Immature natural killer cell (primary cell): ENCODE results near the gene WWOX. TPM values are rescaled to one million over a fixed set of nuclear protein-coding genes. Genes with fewer than 3 reads are reported as not detected.
"Not testable (repeated sequence)": the region's sequence is repeated elsewhere in the genome, so short reads cannot be mapped to it uniquely, and the experiment has no call there.

Source experiments
- DNase-seq, 3 donors: peaks; one replicate each; pipeline ENCODE4 v3.0.0; 2022; ENCODE audit warnings: mixed read lengths in 1 of 3
- H3K27ac Mint-ChIP-seq, 6 donors: one replicate each; pipeline ENCODE4 v1.8.0; 2020; ENCODE audit warnings: mixed read lengths in 6 of 6, mild to moderate bottlenecking in 5 of 6, inconsistent platforms in 4 of 6, moderate library complexity in 3 of 6
- H3K27me3 Mint-ChIP-seq, 3 donors: one replicate each; pipeline ENCODE4 v1.8.0; 2020 to 2021; ENCODE audit warnings: low read depth in 3 of 3, mild to moderate bottlenecking in 3 of 3, mixed read lengths in 3 of 3, moderate library complexity in 3 of 3, inconsistent platforms in 1 of 3
- H3K36me3 Mint-ChIP-seq, 3 donors: one replicate each; pipeline ENCODE4 v1.8.0; 2020; ENCODE audit warnings: mixed read lengths in 3 of 3, inconsistent platforms in 2 of 3, mild to moderate bottlenecking in 2 of 3
- H3K4me1 Mint-ChIP-seq, 2 donors: one replicate each; pipeline ENCODE4 v1.8.0; 2020; ENCODE audit warnings: inconsistent platforms in 2 of 2, mild to moderate bottlenecking in 2 of 2, mixed read lengths in 2 of 2, moderate library complexity in 1 of 2
- H3K4me3 Mint-ChIP-seq, 5 donors: one replicate each; pipeline ENCODE4 v1.8.0; 2020; ENCODE audit warnings: mild to moderate bottlenecking in 5 of 5, mixed read lengths in 5 of 5, inconsistent platforms in 3 of 5, moderate library complexity in 3 of 5
- H3K9me3 Mint-ChIP-seq, 6 donors: one replicate each; pipeline ENCODE4 v1.8.0; 2020; ENCODE audit warnings: mild to moderate bottlenecking in 6 of 6, mixed read lengths in 6 of 6, inconsistent platforms in 4 of 6, moderate library complexity in 3 of 6
- polyA plus RNA-seq, 3 donors: library from polyadenylated mRNA; unstranded; fragments of 300-500 nt; fragmentation: Illumina TruSeq; gene quantifications; one replicate each; pipeline ENCODE4 v1.2.3, GENCODE V29; 2021

The WWOX gene
- polyA plus RNA-seq, 3 donors from 2014 or later: 9.0 to 13.9 (median 12.3) TPM

DNA sequence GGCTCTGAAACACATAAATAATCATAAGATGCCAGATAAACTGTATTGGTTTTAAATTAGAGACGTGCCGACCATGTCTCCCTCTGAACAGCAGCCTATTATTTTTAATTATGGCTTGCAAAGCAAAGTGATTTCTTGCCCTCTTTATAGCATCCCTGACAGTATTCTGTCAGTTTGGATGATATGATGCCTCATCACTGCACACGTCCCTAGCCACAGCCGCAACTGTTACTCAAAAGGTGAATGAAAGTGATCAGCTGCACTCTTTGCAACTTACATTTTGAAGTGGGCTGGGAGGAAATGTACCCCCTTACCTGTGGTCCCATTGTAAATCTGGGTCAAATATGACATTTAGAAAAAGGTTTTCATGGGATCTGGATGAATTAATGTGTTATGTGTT lies 1111.2 kb downstream of the WWOX start:
- no peak overlapping the region for H3K4me3 Mint-ChIP-seq
- no peak for DNase-seq
- peaks cover 0 to under 1% (median 0%) of the 10 kb centered on the region in 3 donors for H3K36me3 Mint-ChIP-seq
- no peak overlapping the region for H3K27ac Mint-ChIP-seq
- peaks cover 8 to 24% of the 10 kb centered on the region in 2 donors for H3K4me1 Mint-ChIP-seq
- no peaks in the 10 kb centered on the region for H3K27me3 Mint-ChIP-seq
- no peaks in the 10 kb centered on the region for H3K9me3 Mint-ChIP-seq

DNA sequence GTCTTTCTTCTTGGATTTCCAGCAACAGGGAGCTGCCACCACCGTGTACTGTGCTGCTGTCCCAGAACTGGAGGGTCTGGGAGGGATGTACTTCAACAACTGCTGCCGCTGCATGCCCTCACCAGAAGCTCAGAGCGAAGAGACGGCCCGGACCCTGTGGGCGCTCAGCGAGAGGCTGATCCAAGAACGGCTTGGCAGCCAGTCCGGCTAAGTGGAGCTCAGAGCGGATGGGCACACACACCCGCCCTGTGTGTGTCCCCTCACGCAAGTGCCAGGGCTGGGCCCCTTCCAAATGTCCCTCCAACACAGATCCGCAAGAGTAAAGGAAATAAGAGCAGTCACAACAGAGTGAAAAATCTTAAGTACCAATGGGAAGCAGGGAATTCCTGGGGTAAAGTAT lies 1112.1 kb downstream of the WWOX start:
- no peaks in the 10 kb centered on the region for H3K36me3 Mint-ChIP-seq
- no peaks in the 10 kb centered on the region for H3K9me3 Mint-ChIP-seq
- no peak for DNase-seq
- no peak overlapping the region for H3K27ac Mint-ChIP-seq
- no peak overlapping the region for H3K4me3 Mint-ChIP-seq
- peaks cover 8 to 31% of the 10 kb centered on the region in 2 donors for H3K4me1 Mint-ChIP-seq
- no peaks in the 10 kb centered on the region for H3K27me3 Mint-ChIP-seq

DNA sequence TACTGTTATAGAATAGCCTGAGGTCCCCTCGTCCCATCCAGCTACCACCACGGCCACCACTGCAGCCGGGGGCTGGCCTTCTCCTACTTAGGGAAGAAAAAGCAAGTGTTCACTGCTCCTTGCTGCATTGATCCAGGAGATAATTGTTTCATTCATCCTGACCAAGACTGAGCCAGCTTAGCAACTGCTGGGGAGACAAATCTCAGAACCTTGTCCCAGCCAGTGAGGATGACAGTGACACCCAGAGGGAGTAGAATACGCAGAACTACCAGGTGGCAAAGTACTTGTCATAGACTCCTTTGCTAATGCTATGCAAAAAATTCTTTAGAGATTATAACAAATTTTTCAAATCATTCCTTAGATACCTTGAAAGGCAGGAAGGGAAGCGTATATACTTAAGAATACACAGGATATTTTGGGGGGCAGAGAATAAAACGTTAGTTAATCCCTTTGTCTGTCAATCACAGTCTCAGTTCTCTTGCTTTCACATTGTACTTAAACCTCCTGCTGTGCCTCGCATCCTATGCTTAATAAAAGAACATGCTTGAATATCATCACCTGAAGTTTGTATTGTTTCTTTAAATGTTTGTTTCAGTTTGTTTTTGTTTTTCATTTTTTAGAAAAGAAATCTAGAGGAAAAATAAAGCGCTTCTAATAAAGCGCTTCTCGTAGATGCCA lies 1112.8 kb downstream of the WWOX start:
- H3K4me1 Mint-ChIP-seq: peaks cover 11 to 33% of the 10 kb centered on the region in 2 donors
- no peak for DNase-seq
- no peaks in the 10 kb centered on the region for H3K27me3 Mint-ChIP-seq
- no peak overlapping the region for H3K27ac Mint-ChIP-seq
- no peak overlapping the region for H3K4me3 Mint-ChIP-seq
- no peaks in the 10 kb centered on the region for H3K36me3 Mint-ChIP-seq
- no peaks in the 10 kb centered on the region for H3K9me3 Mint-ChIP-seq

DNA sequence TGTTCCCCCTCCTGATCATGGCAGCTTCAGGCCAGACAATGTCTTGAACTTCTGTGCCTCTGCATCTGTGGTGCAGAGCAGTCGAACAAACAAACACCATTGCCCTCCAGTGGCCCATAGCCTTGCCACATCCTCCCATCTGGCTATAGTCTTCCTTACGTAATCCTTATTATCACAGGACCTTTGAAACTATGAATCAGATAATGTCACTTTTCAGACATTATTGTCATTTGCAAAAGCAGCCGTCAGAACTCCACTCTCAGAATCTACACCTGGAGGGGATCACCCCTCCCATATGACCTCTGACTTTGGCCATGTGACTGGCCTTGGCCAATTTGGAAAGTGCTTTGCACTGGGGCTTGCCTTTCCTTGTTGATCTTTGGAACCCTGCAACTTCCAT lies 1113.8 kb downstream of the WWOX start:
- H3K27ac Mint-ChIP-seq: peak overlapping the region in 1 of 6 donors; percentile 4
- no peak overlapping the region for H3K4me3 Mint-ChIP-seq
- H3K4me1 Mint-ChIP-seq: peaks cover 20 to 43% of the 10 kb centered on the region in 2 donors
- no peaks in the 10 kb centered on the region for H3K36me3 Mint-ChIP-seq
- H3K9me3 Mint-ChIP-seq: no peaks in the 10 kb centered on the region
- DNase-seq: peak; percentile 25 to 40 (median 31)
- peaks cover 0 to 3% (median 3%) of the 10 kb centered on the region in 3 donors for H3K27me3 Mint-ChIP-seq

DNA sequence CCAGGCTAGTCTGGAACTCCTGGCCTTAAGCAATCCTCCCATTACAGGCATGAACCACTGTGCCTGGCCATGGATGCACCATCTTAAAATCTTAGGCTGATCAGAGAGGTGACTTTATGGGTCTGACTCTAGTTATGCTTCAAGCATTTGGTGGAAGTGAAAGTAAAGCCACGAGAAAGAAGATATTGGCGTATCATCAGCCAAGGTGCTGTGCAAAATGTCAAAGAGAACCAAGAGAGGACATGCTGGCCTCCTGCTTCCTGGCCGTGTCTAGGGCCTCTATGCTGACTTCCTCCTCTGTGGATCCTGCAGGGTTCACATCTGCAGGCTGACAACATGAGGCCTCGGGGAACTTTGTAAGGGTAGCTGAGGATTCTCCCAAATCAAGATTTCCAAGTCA lies 1115.8 kb downstream of the WWOX start:
- no peak overlapping the region for H3K4me3 Mint-ChIP-seq
- H3K4me1 Mint-ChIP-seq: peaks cover 34 to 59% of the 10 kb centered on the region in 2 donors
- no peaks in the 10 kb centered on the region for H3K9me3 Mint-ChIP-seq
- H3K36me3 Mint-ChIP-seq: no peaks in the 10 kb centered on the region
- no peak for DNase-seq
- peak overlapping the region in 1 of 6 donors; percentile 50 for H3K27ac Mint-ChIP-seq
- peaks cover 0 to 6% (median 3%) of the 10 kb centered on the region in 3 donors for H3K27me3 Mint-ChIP-seq

DNA sequence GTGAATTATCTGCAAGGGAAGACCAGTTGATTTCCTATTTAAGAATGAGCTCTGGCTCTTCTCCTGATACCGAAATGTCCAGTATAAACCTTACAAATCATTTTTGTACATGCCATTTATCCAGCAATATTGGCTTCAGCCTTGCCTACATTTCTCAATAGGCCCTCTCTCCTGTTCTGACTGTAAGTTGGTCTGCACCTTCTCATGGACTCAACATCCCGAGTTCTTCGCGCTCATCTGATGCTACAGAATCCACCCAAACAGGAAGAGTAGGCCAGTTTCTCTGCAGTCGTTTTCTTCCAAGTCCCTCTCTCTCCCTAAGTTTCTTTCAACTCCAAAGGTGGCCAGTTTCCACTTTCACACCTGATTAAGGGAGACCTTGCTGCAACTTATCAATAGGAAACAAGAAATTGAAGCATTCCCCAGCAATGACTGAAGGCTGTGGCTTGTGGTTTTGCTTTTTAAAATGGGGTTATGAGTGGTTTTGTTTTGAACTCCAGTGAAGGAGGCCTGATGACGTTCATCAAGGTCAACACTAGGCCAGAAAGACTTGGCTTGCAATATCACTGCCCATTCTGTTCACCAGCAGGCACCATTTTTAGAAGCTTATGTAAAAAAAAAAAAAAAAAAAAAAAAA lies 1118.0 kb downstream of the WWOX start:
- Mint-ChIP-seq H3K9me3 (no peaks in the 10 kb centered on the region), H3K36me3 (no peaks in the 10 kb centered on the region), H3K4me1 (peaks cover 34 to 57% of the 10 kb centered on the region in 2 donors), H3K27ac (peak overlapping the region; percentile 25 to 82 (median 54)), H3K27me3 (peaks cover 0 to 6% (median 3%) of the 10 kb centered on the region in 3 donors), H3K4me3 (peak overlapping the region in 1 of 5 donors; percentile 48)
- DNase-seq: peak; percentile 54 to 60 (median 55)

DNA sequence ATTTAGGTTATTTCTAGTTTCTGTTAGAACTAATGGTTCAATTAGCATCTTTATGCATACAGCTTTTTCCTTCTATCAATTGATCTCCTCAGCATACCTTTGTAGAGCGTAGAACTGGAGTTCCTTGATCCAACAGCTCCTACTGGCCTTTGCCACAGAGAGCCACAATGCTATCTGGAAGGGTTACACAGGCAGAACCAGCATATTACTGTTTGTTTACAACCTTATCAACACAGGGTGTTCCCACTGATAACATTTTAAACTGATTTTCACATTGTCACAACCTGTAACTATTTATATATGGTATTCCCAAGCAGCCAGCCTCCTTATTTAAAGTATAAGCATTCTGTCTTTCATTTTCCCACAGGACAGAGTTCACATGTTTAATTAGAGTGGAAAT lies 1118.9 kb downstream of the WWOX start:
- Mint-ChIP-seq H3K4me1 (peaks cover 27 to 49% of the 10 kb centered on the region in 2 donors), H3K27ac (peak overlapping the region in 4 of 6 donors; percentile 17 to 88 (median 46)), H3K27me3 (peaks cover 2 to 8% (median 3%) of the 10 kb centered on the region in 3 donors), H3K4me3 (peak overlapping the region in 4 of 5 donors; percentile 5 to 48 (median 14)), H3K36me3 (no peaks in the 10 kb centered on the region), H3K9me3 (no peaks in the 10 kb centered on the region)
- DNase-seq: no peak

DNA sequence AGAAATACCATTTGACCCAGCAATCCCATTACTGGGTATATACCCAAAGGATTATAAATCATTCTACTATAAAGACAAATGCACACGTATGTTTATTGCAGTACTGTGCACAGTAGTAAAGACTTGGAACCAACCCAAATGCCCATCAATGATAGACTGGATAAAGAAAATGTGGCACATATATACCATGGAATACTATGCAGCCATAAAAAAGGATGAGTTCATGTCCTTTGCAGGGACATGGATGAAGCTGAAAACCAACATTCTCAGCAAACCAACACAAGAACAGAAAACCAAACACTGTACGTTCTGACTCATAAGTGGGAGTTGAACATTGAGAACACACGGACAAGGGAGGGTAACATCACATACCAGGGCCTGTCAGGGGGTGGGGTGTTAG lies 1126.5 kb downstream of the WWOX start:
- H3K36me3 Mint-ChIP-seq, H3K27ac Mint-ChIP-seq, H3K4me1 Mint-ChIP-seq, H3K9me3 Mint-ChIP-seq, H3K27me3 Mint-ChIP-seq, H3K4me3 Mint-ChIP-seq, DNase-seq: not testable (repeated sequence)

DNA sequence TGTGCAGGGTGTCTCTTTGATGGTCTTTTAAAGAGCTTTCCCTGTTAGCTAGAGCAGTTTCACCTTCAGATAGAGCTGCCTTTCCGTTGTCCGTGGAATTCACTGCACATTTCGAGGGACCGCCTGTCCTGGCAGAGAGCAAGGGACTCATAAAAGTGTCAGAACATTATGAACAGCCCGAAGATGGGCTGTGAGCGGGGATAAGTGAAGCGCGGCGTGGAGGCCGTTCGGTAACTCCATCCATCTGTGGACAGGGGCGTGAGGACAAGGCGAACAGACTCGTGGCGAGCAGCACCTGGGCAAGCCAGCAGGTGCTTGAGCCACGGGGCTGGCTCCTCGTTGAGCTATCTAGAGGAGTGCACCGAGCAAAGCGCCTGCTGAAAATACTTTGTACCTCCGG lies 1129.9 kb downstream of the WWOX start:
- peaks cover 0 to 3% (median 0%) of the 10 kb centered on the region in 3 donors for H3K36me3 Mint-ChIP-seq
- no peak overlapping the region for H3K27ac Mint-ChIP-seq
- H3K4me3 Mint-ChIP-seq: no peak overlapping the region
- H3K4me1 Mint-ChIP-seq: no peaks in the 10 kb centered on the region
- no peaks in the 10 kb centered on the region for H3K9me3 Mint-ChIP-seq
- DNase-seq: no peak
- H3K27me3 Mint-ChIP-seq: peaks cover 0 to 4% (median 3%) of the 10 kb centered on the region in 3 donors

DNA sequence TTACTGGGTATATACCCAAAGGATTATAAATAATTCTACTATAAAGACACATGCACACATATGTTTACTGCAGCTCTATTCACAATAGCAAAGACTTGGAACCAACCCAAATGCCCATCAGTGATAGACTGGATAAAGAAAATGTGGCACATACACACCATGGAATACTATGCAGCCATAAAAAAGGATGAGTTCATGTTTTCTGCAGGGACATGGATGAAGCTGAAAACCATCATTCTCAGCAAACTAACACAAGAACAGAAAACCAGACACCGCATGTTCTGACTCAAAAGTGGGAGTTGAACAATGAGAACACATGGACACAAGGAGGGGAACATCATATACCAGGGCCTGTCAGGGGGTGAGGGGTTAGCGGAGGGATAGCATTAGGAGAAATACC lies 1146.2 kb downstream of the WWOX start:
- H3K27me3 Mint-ChIP-seq, H3K4me1 Mint-ChIP-seq, H3K9me3 Mint-ChIP-seq, H3K27ac Mint-ChIP-seq, DNase-seq, H3K4me3 Mint-ChIP-seq: not testable (repeated sequence)
- peaks cover 3 to 11% (median 5%) of the 10 kb centered on the region in 3 donors for H3K36me3 Mint-ChIP-seq

DNA sequence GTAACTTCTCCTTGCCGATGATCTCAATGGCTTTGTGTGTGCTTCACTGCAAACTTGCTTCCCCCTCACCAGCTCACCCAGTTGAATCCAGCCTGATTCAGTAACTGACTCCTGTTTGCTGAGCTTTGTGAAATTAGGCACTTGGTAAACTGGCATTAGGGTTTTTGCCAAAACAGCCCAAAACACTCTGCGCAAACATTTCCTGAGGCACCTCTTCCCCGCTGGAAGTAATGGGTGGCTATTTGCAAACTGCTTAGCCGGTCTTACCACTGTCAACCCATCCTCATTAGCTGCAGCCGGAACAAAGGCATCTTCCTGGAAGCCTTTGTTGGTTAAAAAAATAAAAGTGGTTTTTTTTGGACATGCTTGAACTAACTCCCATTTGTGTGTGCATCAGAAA lies 1147.9 kb downstream of the WWOX start:
- Mint-ChIP-seq H3K4me3 (no peak overlapping the region), H3K36me3 (peaks cover 0 to 3% (median 0%) of the 10 kb centered on the region in 3 donors)
- DNase-seq: no peak

DNA sequence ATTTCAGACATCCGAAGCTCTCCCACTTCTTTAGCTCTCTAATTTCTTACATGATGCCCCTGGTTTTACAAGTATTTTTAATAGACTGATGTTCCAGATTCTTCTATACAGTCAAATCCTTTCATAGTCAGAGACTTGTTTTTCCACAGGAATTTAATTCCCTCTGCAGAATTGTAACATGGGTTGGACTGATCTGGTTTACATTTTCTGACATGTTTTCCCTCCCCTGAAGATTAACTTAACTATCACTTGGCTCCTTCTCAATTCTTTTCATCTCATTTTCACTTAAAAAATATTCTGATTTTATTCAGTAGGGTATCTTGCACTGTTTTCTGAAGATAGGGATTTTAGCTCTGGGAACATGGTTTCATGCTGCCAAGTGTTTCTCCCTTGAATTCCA lies 1148.9 kb downstream of the WWOX start:
- H3K27me3 Mint-ChIP-seq: peaks cover 0 to 8% (median 2%) of the 10 kb centered on the region in 3 donors
- DNase-seq: no peak
- no peak overlapping the region for H3K4me3 Mint-ChIP-seq
- no peaks in the 10 kb centered on the region for H3K9me3 Mint-ChIP-seq
- H3K4me1 Mint-ChIP-seq: no peaks in the 10 kb centered on the region
- no peaks in the 10 kb centered on the region for H3K36me3 Mint-ChIP-seq
- H3K27ac Mint-ChIP-seq: no peak overlapping the region

More for the DNA sequence above, 1147.9 kb downstream of the WWOX start:
- Mint-ChIP-seq H3K27me3 (peaks cover 0 to 9% (median 0%) of the 10 kb centered on the region in 3 donors), H3K4me1 (no peaks in the 10 kb centered on the region), H3K9me3 (peaks cover 0 to 3% (median 0%) of the 10 kb centered on the region in 6 donors), H3K27ac (no peak overlapping the region)

DNA sequence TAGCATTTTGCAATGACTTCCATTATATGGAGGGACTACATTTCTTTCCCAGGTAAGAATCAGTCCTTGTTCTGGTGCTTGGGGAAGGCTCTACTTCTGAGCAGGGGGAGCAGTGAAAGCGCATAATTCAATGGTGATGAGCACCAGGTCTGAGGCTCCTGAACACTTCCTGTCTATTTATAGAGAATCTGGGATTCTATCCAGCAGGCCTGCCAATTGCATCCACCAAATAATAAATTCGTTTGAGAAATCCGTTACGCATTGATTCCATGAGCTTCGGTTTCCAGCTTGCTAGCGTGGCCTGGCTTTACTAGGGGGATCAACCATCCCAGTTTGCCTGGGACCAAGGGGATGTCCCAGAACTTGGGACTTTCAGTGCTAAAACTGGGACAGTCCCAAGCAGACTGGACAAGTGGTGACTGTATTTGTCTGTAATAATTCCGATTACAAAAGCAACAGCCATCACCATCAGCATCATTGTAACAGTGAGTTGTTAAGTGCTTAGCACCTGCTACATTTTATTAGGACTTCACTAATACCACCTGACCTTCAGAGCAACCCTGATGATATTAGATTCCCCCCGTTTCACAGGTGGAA lies 1151.1 kb downstream of the WWOX start:
- Mint-ChIP-seq H3K4me1 (no peaks in the 10 kb centered on the region), H3K36me3 (no peaks in the 10 kb centered on the region), H3K4me3 (no peak overlapping the region), H3K27me3 (peaks cover 0 to 6% (median 2%) of the 10 kb centered on the region in 3 donors), H3K9me3 (no peaks in the 10 kb centered on the region), H3K27ac (no peak overlapping the region)
- DNase-seq: no peak

DNA sequence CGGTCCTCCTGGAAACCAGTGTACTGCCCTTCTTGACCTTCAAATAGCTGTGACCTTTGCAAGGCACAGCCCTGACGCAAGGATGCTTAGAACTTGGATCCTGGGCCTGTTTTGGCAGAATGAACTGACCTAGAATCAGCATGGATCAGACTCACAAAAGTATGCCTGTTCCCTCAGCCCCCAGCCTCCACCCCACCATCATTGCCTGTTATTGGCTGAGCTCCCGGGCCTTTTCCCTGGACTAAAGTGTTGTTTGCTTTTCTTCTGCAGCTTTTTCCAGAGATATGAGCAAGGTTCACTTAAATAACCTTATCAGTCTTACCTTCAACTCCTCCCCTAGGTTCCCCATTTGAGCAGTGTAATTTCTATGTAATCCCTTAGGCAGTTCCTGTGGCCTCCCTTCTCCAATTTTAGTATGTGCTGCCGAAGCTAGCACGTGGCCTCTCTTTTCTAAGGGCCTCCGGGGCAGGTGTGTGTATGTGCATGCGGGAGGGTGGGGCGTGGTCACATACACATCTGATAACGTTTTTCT lies 1153.7 kb downstream of the WWOX start:
- H3K27ac Mint-ChIP-seq: no peak overlapping the region
- no peak for DNase-seq
- peaks cover 10 to 12% of the 10 kb centered on the region in 2 donors for H3K4me1 Mint-ChIP-seq
- no peaks in the 10 kb centered on the region for H3K9me3 Mint-ChIP-seq
- no peaks in the 10 kb centered on the region for H3K36me3 Mint-ChIP-seq
- H3K27me3 Mint-ChIP-seq: peaks cover 0 to 6% (median 2%) of the 10 kb centered on the region in 3 donors
- H3K4me3 Mint-ChIP-seq: no peak overlapping the region
